HCT116 (cell line): ENCODE measurements around the gene NFAT5. TPM values are rescaled to one million over a fixed set of nuclear protein-coding genes. Genes with fewer than 3 reads are reported as not detected.

Experiments used
- ATAC-seq: fragments of 200-7000 bp; cut with Tn5 transposase; 2 replicates; pipeline ENCODE4 v1.9.1; 2020; ENCODE audit warnings: mild to moderate bottlenecking, moderate library complexity
- BruUV-seq: library from RNA; stranded (reverse); fragments of 400-500 nt; replicated peaks from 2 replicates; lab custom pipeline; 2021; lab: Mats Ljungman, UMichigan
- CTCF ChIA-PET: fragments of 300-600 bp; sonication (Branson Sonifier 250); formaldehyde crosslinking; loops from one replicate; lab custom pipeline; 2021; ENCODE audit warnings: antibody characterized with exemption; lab: Charles Lee
- POLR2A ChIA-PET: fragments of 300-600, 350-600 bp; sonication (Branson Sonifier 250); formaldehyde crosslinking; loops from one replicate; lab custom pipeline; 2021; ENCODE audit warnings: antibody characterized with exemption; lab: Charles Lee
- RAD21 ChIA-PET, 2 experiments: fragments of 300-600 bp; sonication (Branson Sonifier 250); formaldehyde crosslinking; loops; one replicate each; lab custom pipeline; 2023; ENCODE audit warnings: low total read pairs in 2 of 2; ENCODE audit not compliant: uncharacterized antibody in 2 of 2, unreplicated experiment in 2 of 2, low non-redundant PET in 1 of 2; lab: Charles Lee
- DNase-seq: peaks from one replicate; pipeline ENCODE4 v3.0.0-alpha.2; 2010; ENCODE audit warnings: low read depth, low spot score
- H2AFZ ChIP-seq: fragments of 200-600 bp; shearing (Covaris generic), sonication (generic); 2 replicates; pipeline ENCODE4 v1.6.1; 2017; ENCODE audit warnings: low read depth, mixed run types, mixed read lengths, antibody characterized with exemption, low read length; ENCODE audit not compliant: poor library complexity, severe bottlenecking
- H3K27ac ChIP-seq: 2 replicates; pipeline ENCODE4 v1.5.1; 2012; ENCODE audit warnings: low read depth, low read length
- H3K27me3 ChIP-seq: fragments of 200-600 bp; sonication (generic); 2 replicates; pipeline ENCODE4 v1.6.1; 2016; ENCODE audit warnings: mixed run types, low read length, mixed read lengths; ENCODE audit not compliant: insufficient read depth
- H3K36me3 ChIP-seq, 2 experiments: fragments of 200-500 bp in 1 of 2; fragments of 200-600 bp in 1 of 2; sonication (Bioruptor generic) in 1 of 2; sonication (generic) in 1 of 2; 2 replicates each; pipeline versions ENCODE4 v1.5.1 to v1.6.1; 2014 to 2016; ENCODE audit warnings: low read length in 2 of 2, inconsistent platforms in 1 of 2, mixed read lengths in 1 of 2, mixed run types in 1 of 2; ENCODE audit not compliant: insufficient read depth in 2 of 2, control insufficient read depth in 1 of 2
- H3K4me1 ChIP-seq, 2 experiments: fragments of 200-600 bp in 1 of 2; sonication (generic) in 1 of 2; 2 replicates each; pipeline versions ENCODE4 v1.5.1 to v1.6.1; 2012 to 2017; ENCODE audit warnings: low read length in 2 of 2, inconsistent platforms in 1 of 2, mild to moderate bottlenecking in 1 of 2, mixed read lengths in 1 of 2, mixed run types in 1 of 2, moderate library complexity in 1 of 2; ENCODE audit not compliant: insufficient read depth in 2 of 2, control insufficient read depth in 1 of 2
- H3K4me2 ChIP-seq: fragments of 200-600 bp; sonication (generic); 2 replicates; pipeline ENCODE4 v1.6.1; 2017; ENCODE audit warnings: mixed run types, low read length, mixed read lengths
- H3K4me3 ChIP-seq, 2 experiments: fragments of 200-600 bp in 1 of 2; sonication (generic) in 1 of 2; replicated peaks in 1 of 2; 2 replicates each; pipeline ENCODE4 v1.5.1; 2011 to 2016; ENCODE audit warnings: low read length in 2 of 2, control low read depth in 1 of 2, low read depth in 1 of 2, mild to moderate bottlenecking in 1 of 2, mixed read lengths in 1 of 2, mixed run types in 1 of 2
- H3K79me2 ChIP-seq: fragments of 200-600 bp; sonication (generic); 2 replicates; pipeline ENCODE4 v1.6.1; 2017; ENCODE audit warnings: mild to moderate bottlenecking, mixed run types, low read length, moderate library complexity, mixed read lengths; ENCODE audit not compliant: insufficient read depth
- H3K9ac ChIP-seq: fragments of 200-600 bp; sonication (generic); 2 replicates; pipeline ENCODE4 v1.6.1; 2016; ENCODE audit warnings: low read length, mixed read lengths
- H3K9me2 ChIP-seq: fragments of 200-600 bp; sonication (generic), shearing (Covaris generic); 2 replicates; pipeline ENCODE4 v1.6.1; 2017; ENCODE audit warnings: mixed run types, mild to moderate bottlenecking, moderate library complexity; ENCODE audit not compliant: insufficient read depth
- H3K9me3 ChIP-seq, 2 experiments: fragments of 200-500 bp in 1 of 2; fragments of 200-600 bp in 1 of 2; sonication (Bioruptor generic) in 1 of 2; sonication (generic) in 1 of 2; 2 replicates each; pipeline ENCODE4 v1.6.1; 2014 to 2017; ENCODE audit warnings: low read length in 2 of 2, mixed read lengths in 2 of 2, inconsistent platforms in 1 of 2, low read depth in 1 of 2, mild to moderate bottlenecking in 1 of 2, mixed run types in 1 of 2, moderate library complexity in 1 of 2; ENCODE audit not compliant: control insufficient read depth in 1 of 2, insufficient read depth in 1 of 2
- H4K20me1 ChIP-seq: fragments of 200-600 bp; sonication (generic), shearing (Covaris generic); 2 replicates; pipeline ENCODE4 v1.6.1; 2017; ENCODE audit warnings: mixed run types, mild to moderate bottlenecking, moderate library complexity; ENCODE audit not compliant: insufficient read depth
- EGR1 ChIP-seq: IDR thresholded peaks from 2 replicates; pipeline ENCODE4 v1.6.1; 2012; ENCODE audit warnings: low read depth
- SIN3A ChIP-seq: IDR thresholded peaks from 2 replicates; pipeline ENCODE4 v1.6.1; 2012; ENCODE audit warnings: low read depth
- SP1 ChIP-seq: IDR thresholded peaks from 2 replicates; pipeline ENCODE4 v1.6.1; 2012; ENCODE audit warnings: low read depth
- TCF7L2 ChIP-seq: IDR thresholded peaks from 2 replicates; pipeline ENCODE4 v1.7.0; 2011; ENCODE audit warnings: borderline replicate concordance, inconsistent platforms; ENCODE audit not compliant: insufficient read depth, insufficient read length; ENCODE audit errors: extremely low read depth
- intact Hi-C: fragments of 100-400 bp; cut with micrococcal nuclease; formaldehyde crosslinking; loops from 2 replicates; pipeline ENCODE4 v1.10.0; 2022
- total RNA-seq: library from RNA; stranded (reverse); gene quantifications from one replicate; pipeline ENCODE4 v1.2.1, GENCODE V29; 2021; ENCODE audit not compliant: unreplicated experiment
- TF ChIP-seq, protein P1 (sequence below): IDR thresholded peaks from 2 replicates; pipeline ENCODE4 v1.6.1; 2012
- TF ChIP-seq, protein P2 (sequence below), 3 experiments: fragments of 200-600 bp in 1 of 3; sonication (generic) in 1 of 3; IDR thresholded peaks in 2 of 3; conservative IDR thresholded peaks in 1 of 3; 2 replicates each; pipeline ENCODE4 v1.5.1; 2012 to 2017; ENCODE audit warnings: low read depth in 2 of 3, low read length in 2 of 3, antibody characterized with exemption in 1 of 3, borderline replicate concordance in 1 of 3, control low read depth in 1 of 3, mild to moderate bottlenecking in 1 of 3, mixed read lengths in 1 of 3, mixed run types in 1 of 3, moderate library complexity in 1 of 3; ENCODE audit not compliant: insufficient read depth in 1 of 3

NFAT5 gene
- total RNA-seq, 1 experiment from 2014 or later: 67.4 TPM

GRCh38 chr16:69523566-69524305 lies 42.0 kb upstream of the NFAT5 start:
- no peaks in the 10 kb centered on the region for H3K9me3 ChIP-seq
- H3K36me3 ChIP-seq: no peaks in the 10 kb centered on the region
- CTCF ChIA-PET: no interaction called here
- peaks cover 23 to 49% of the 10 kb centered on the region in 2 experiments for H3K4me1 ChIP-seq
- DNase-seq (no peak), ATAC-seq (peak; percentile 62)
- peak; percentile 45; the same call in 1 of the 2 replicates for TF ChIP-seq EGR1
- no peak for TF ChIP-seq TCF7L2
- no peak for TF ChIP-seq SIN3A
- TF ChIP-seq SP1: 0 out of 2 replicates have a peak, but pooled peaks have one; percentile 10
- TF ChIP-seq, protein P1, sequence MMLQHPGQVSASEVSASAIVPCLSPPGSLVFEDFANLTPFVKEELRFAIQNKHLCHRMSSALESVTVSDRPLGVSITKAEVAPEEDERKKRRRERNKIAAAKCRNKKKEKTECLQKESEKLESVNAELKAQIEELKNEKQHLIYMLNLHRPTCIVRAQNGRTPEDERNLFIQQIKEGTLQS: no peak
- TF ChIP-seq, protein P2, sequence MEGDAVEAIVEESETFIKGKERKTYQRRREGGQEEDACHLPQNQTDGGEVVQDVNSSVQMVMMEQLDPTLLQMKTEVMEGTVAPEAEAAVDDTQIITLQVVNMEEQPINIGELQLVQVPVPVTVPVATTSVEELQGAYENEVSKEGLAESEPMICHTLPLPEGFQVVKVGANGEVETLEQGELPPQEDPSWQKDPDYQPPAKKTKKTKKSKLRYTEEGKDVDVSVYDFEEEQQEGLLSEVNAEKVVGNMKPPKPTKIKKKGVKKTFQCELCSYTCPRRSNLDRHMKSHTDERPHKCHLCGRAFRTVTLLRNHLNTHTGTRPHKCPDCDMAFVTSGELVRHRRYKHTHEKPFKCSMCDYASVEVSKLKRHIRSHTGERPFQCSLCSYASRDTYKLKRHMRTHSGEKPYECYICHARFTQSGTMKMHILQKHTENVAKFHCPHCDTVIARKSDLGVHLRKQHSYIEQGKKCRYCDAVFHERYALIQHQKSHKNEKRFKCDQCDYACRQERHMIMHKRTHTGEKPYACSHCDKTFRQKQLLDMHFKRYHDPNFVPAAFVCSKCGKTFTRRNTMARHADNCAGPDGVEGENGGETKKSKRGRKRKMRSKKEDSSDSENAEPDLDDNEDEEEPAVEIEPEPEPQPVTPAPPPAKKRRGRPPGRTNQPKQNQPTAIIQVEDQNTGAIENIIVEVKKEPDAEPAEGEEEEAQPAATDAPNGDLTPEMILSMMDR (IDR thresholded peaks at IDR 0.05 in 2 of 3, conservative IDR thresholded peaks at IDR 0.05 in 1 of 3; ENCODE audit: borderline replicate concordance in 1 of 3, insufficient read depth in 1 of 3, low read depth in 2 of 3, low read length in 2 of 3): no peak
- peak overlapping the region; percentile 65 to 66 for H3K4me3 ChIP-seq
- no peaks in the 10 kb centered on the region for H3K9me2 ChIP-seq
- intact Hi-C loops: no loop called here
- H2AFZ ChIP-seq: no peak overlapping the region
- no peaks in the 10 kb centered on the region for H3K79me2 ChIP-seq
- no peaks in the 10 kb centered on the region for H3K27me3 ChIP-seq
- no TSS peak for BruUV-seq
- RAD21 ChIA-PET: no interaction called here
- H3K4me2 ChIP-seq: peak overlapping the region; percentile 81
- POLR2A ChIA-PET: no interaction called here
- peak overlapping the region; percentile 75 for H3K9ac ChIP-seq
- H3K27ac ChIP-seq: peak overlapping the region; percentile 83
- no peaks in the 10 kb centered on the region for H4K20me1 ChIP-seq
